GM12878 (cell line): ENCODE results near the gene MRPL38. TPM values are rescaled to one million over a fixed set of nuclear protein-coding genes. Genes with fewer than 3 reads are reported as not detected.

Source experiments
- ATAC-seq: fragments of 200-7000 bp; cut with Tn5 transposase; 3 replicates; pipeline ENCODE4 v1.9.1; 2020; ENCODE audit warnings: mild to moderate bottlenecking, moderate library complexity
- BruUV-seq: library from RNA; stranded (reverse); fragments of 400-500 nt; replicated peaks from 2 replicates; lab custom pipeline; 2021; lab: Mats Ljungman, UMichigan
- CTCF ChIA-PET: fragments of 300-600 bp; sonication (Branson Sonifier 250); formaldehyde crosslinking; extraction: SDS; loops from one replicate; lab custom pipeline; 2021; ENCODE audit warnings: inconsistent platforms; lab: Yijun Ruan, JAX
- POLR2A ChIA-PET: fragments of 350-600 bp; formaldehyde crosslinking; extraction: SDS; loops from one replicate; lab custom pipeline; 2021; ENCODE audit warnings: inconsistent platforms; lab: Charles Lee
- RAD21 ChIA-PET: fragments of 300-600 bp; sonication (Branson Sonifier 250); formaldehyde crosslinking; loops from one replicate; lab custom pipeline; 2023; ENCODE audit warnings: antibody characterized with exemption; ENCODE audit not compliant: unreplicated experiment; lab: Charles Lee
- SMC1A ChIA-PET: fragments of 300-600 bp; sonication (Branson Sonifier 250); formaldehyde crosslinking; loops from one replicate; lab custom pipeline; 2023; ENCODE audit not compliant: unreplicated experiment, uncharacterized antibody; lab: Charles Lee
- DNase-seq: peaks from one replicate; pipeline ENCODE4 v3.0.0-alpha.2; 2011; ENCODE audit warnings: low read depth, low spot score
- FAIRE-seq: peaks from 3 replicates; lab custom pipeline; 2011; peaks lifted over from hg19 to GRCh38; lab: Jason Lieb, UNC
- H2AFZ ChIP-seq: 2 replicates; pipeline ENCODE4 v1.6.0; 2011; ENCODE audit warnings: low read depth, low read length, control low read depth; ENCODE audit not compliant: control insufficient read depth
- H3K27ac ChIP-seq: 2 replicates; pipeline ENCODE4 v1.5.1; 2011; ENCODE audit warnings: control low read depth; ENCODE audit not compliant: control insufficient read depth, insufficient read depth
- H3K27me3 ChIP-seq, 2 experiments: replicated peaks in 1 of 2; 2 replicates each; pipeline versions ENCODE4 v1.6.0 to v1.6.1; 2011; ENCODE audit warnings: low read length in 1 of 2; ENCODE audit not compliant: control insufficient read depth in 2 of 2, insufficient read depth in 2 of 2
- H3K36me3 ChIP-seq, 2 experiments: 2 replicates each; pipeline ENCODE4 v1.5.1; 2011; ENCODE audit warnings: low read length in 1 of 2; ENCODE audit not compliant: control insufficient read depth in 2 of 2, insufficient read depth in 2 of 2
- H3K4me1 ChIP-seq: 2 replicates; pipeline ENCODE4 v1.6.1; 2011; ENCODE audit warnings: mild to moderate bottlenecking, low read length, moderate library complexity, mixed read lengths; ENCODE audit not compliant: control insufficient read depth, insufficient read depth
- H3K4me2 ChIP-seq: 2 replicates; pipeline ENCODE4 v1.6.0; 2011; ENCODE audit warnings: control low read depth; ENCODE audit not compliant: control insufficient read depth, insufficient read depth
- H3K4me3 ChIP-seq: fragments of 200-600 bp; sonication (generic); 2 replicates; pipeline ENCODE4 v1.5.1; 2016
- H3K79me2 ChIP-seq: 2 replicates; pipeline ENCODE4 v1.6.0; 2011; ENCODE audit warnings: low read length; ENCODE audit not compliant: control insufficient read depth, insufficient read depth
- H3K9ac ChIP-seq: 2 replicates; pipeline ENCODE4 v1.8.0; 2011; ENCODE audit warnings: low read length, control low read depth, mixed read lengths; ENCODE audit not compliant: control insufficient read depth, insufficient read depth
- H3K9me3 ChIP-seq: replicated peaks from 3 replicates; pipeline ENCODE4 v1.5.1; 2011; ENCODE audit warnings: mild to moderate bottlenecking, low read length; ENCODE audit not compliant: control insufficient read depth, insufficient read depth
- H4K20me1 ChIP-seq: 2 replicates; pipeline ENCODE4 v1.6.0; 2011; ENCODE audit not compliant: control insufficient read depth, insufficient read depth
- E2F8 ChIP-seq: fragments of 450-650 bp; IDR thresholded peaks from 2 replicates; pipeline ENCODE4 v1.6.1; 2018; ENCODE audit warnings: mild to moderate bottlenecking, low read depth, moderate library complexity; ENCODE audit not compliant: partially characterized antibody
- E4F1 ChIP-seq: fragments of 450-650 bp; IDR thresholded peaks from 2 replicates; pipeline ENCODE4 v1.6.1; 2018; ENCODE audit warnings: borderline replicate concordance, mild to moderate bottlenecking; ENCODE audit not compliant: partially characterized antibody
- FOXM1 ChIP-seq: IDR thresholded peaks from 2 replicates; pipeline ENCODE4 v1.6.1; 2012; ENCODE audit warnings: low read depth, mild to moderate bottlenecking, inconsistent platforms, low read length, moderate library complexity
- IRF4 ChIP-seq: IDR thresholded peaks from 2 replicates; pipeline ENCODE4 v1.6.1; 2011; ENCODE audit warnings: low read depth, low read length
- KDM1A ChIP-seq: fragments of 200-600 bp; sonication (generic); IDR thresholded peaks from 2 replicates; pipeline ENCODE4 v1.6.1; 2016; ENCODE audit warnings: borderline replicate concordance
- MAX ChIP-seq: IDR thresholded peaks from 2 replicates; pipeline ENCODE4 v1.6.1; 2012; ENCODE audit warnings: low read depth, low read length, improper control_type of control experiment
- MEF2B ChIP-seq: fragments of 450-650 bp; IDR thresholded peaks from 2 replicates; pipeline ENCODE4 v1.6.1; 2018; ENCODE audit warnings: mild to moderate bottlenecking, moderate library complexity; ENCODE audit not compliant: partially characterized antibody, poor library complexity, severe bottlenecking
- PRDM15 ChIP-seq: fragments of 450-650 bp; formaldehyde crosslinking; IDR thresholded peaks from 2 replicates; pipeline ENCODE4 v1.4.0; 2020; ENCODE audit warnings: mild to moderate bottlenecking, moderate library complexity
- SIX5 ChIP-seq: IDR thresholded peaks from 2 replicates; pipeline ENCODE4 v1.6.1; 2011; ENCODE audit warnings: mild to moderate bottlenecking, low read depth, low read length, moderate library complexity; ENCODE audit not compliant: severe bottlenecking
- STAT1 ChIP-seq: fragments of 450-650 bp; conservative IDR thresholded peaks from 2 replicates; pipeline ENCODE4 v1.6.1; 2014; ENCODE audit warnings: antibody characterized with exemption, mild to moderate bottlenecking
- WGBS: methylation state at CpG from one replicate; pipeline ENCODE4 v1.1.6; 2016; ENCODE audit warnings: low lambda C conversion rate; ENCODE audit not compliant: insufficient replicate concordance, insufficient coverage; ENCODE audit errors: missing lambda C conversion rate; 5-methylcytosine and 5-hydroxymethylcytosine counted together
- in situ Hi-C: fragments of 300-500 bp; cut with MboI; formaldehyde crosslinking; loops from 9 replicates; pipeline ENCODE4 v1.14.3; 2018; ENCODE audit warnings: mixed read lengths
- intact Hi-C: fragments of 100-400 bp; cut with micrococcal nuclease; formaldehyde crosslinking; loops from one replicate; pipeline ENCODE4 v1.14.2; 2022; ENCODE audit not compliant: unreplicated experiment
- polyA plus RNA-seq, 11 experiments: library from polyadenylated mRNA; depleted of rRNA in 4 of 11; unstranded in 6 of 11; stranded (reverse) in 5 of 11; fragments of >200 nt; fragmentation: Nextera tagmentation in 4 of 11; fragmentation: Illumina TruSeq in 1 of 11; extraction: Ambion mirVana in 4 of 11; extraction: Trizol in 1 of 11; gene quantifications; 1 replicate in 1 of 11; 2 replicates in 10 of 11; pipeline versions ENCODE4 v1.2.1 to v1.2.3, GENCODE V29; 2011 to 2016; ENCODE audit warnings: inconsistent platforms in 2 of 11, missing spikeins in 2 of 11, low read depth in 1 of 11
- total RNA-seq, 4 experiments: library from RNA; depleted of rRNA in 3 of 4; stranded (reverse); fragments of >200 nt in 3 of 4; fragmentation: Illumina TruSeq in 1 of 4; extraction: Trizol in 1 of 4; gene quantifications; 2 replicates each; pipeline versions ENCODE4 v1.2.1 to v1.2.3, GENCODE V29; 2013 to 2021

MRPL38 gene
- total and polyA plus RNA-seq, 10 of the 15 experiments (the other 5 are each of a cell fraction or from before 2014, with no cell fraction given), result 6.6 to 205 (median 53.1) TPM

GRCh38 chr17:75900691-75901533, 3.8 kb downstream of the MRPL38 start:
- Histone ChIP-seq H3K9ac (no peak overlapping the region), H2AFZ (no peak overlapping the region), H3K36me3 (peaks cover 10 to 17% of the 10 kb centered on the region in 2 experiments; a peak in 3 of 4 replicates), H4K20me1 (no peaks in the 10 kb centered on the region), H3K4me2 (no peak overlapping the region), H3K9me3 (no peaks in the 10 kb centered on the region), H3K27me3 (no peaks in the 10 kb centered on the region), H3K4me3 (no peak overlapping the region), H3K4me1 (no peaks in the 10 kb centered on the region; the same call in 1 of the 2 replicates), H3K79me2 (peaks cover 13% of the 10 kb centered on the region), H3K27ac (no peak overlapping the region)
- in situ Hi-C loops (no loop called here), intact Hi-C loops (no loop called here)
- BruUV-seq, result TSS peak; percentile 38
- WGBS, result 83% methylated on average over 13 of the region's 13 CpGs
- no peak for TF ChIP-seq STAT1
- TF ChIP-seq MEF2B, result no peak
- no peak for TF ChIP-seq MAX
- no peak for TF ChIP-seq SIX5
- no peak for TF ChIP-seq PRDM15 (CRISPR knock-in tag)
- TF ChIP-seq E4F1, result no peak
- TF ChIP-seq E2F8, result no peak
- no peak for TF ChIP-seq IRF4
- no peak for TF ChIP-seq KDM1A
- no peak for TF ChIP-seq FOXM1
- FAIRE-seq, result no peak
- ChIA-PET POLR2A (interaction anchor here (0.6 kb wide), 1 partner anchor 17 kb away, joined by 5 read pairs; no protein-coding TSS in a partner anchor), CTCF (interaction anchor here (1.4 kb wide), 1 partner anchor 46 kb away, joined by 7 read pairs; the partner anchor contains the start of gene WBP2), RAD21 (no interaction called here), SMC1A (no interaction called here)
- DNase-seq, result no peak
- ATAC-seq, result no peak
